GM19452 (cell line): ENCODE results near the gene CRISP1.
"Not testable (repeated sequence)": the region's sequence is repeated elsewhere in the genome, so short reads cannot be mapped to it uniquely, and the experiment has no call there.

Experiments used
- ATAC-seq: cut with Tn5 transposase; IDR thresholded peaks from one replicate; pipeline ENCODE4 v1.9.1; 2021; ENCODE audit not compliant: unreplicated experiment

CRISP1 gene

GRCh38 chr6:49841424-49841823 lies 24.9 kb downstream of the CRISP1 start:
- no peak for ATAC-seq

GRCh38 chr6:49839957-49840356 lies 26.4 kb downstream of the CRISP1 start:
- ATAC-seq, result no peak

GRCh38 chr6:49839162-49839561 lies 27.2 kb downstream of the CRISP1 start:
- ATAC-seq, result no peak

GRCh38 chr6:49835140-49835539 lies 31.2 kb downstream of the CRISP1 start:
- ATAC-seq, result no peak

- no peak for ATAC-seq
These were observed 32.9 kb downstream of the CRISP1 start for GRCh38 chr6:49833386-49833785.

GRCh38 chr6:49826743-49827406 lies 39.5 kb downstream of the CRISP1 start:
- peak; percentile 96 for ATAC-seq

DNA sequence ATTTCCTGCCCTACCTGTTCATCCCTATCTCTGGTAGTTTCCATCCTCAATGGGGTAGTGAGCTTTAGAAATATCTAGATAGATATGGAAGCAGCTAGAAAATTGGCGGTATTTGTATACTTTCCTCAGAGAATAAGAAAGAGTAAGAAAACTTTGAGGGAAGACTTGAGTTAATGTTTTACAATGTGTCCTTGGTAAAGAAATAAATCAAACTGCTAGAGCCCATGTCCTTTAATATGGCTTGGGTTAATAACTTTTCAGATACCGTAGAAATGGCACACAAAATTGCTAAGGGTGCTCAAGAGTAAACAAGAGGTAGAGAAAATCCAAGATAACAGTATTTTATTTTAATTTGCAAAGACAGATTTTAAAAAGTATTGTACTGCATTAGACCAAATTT lies 51.2 kb downstream of the CRISP1 start:
- no peak for ATAC-seq

DNA sequence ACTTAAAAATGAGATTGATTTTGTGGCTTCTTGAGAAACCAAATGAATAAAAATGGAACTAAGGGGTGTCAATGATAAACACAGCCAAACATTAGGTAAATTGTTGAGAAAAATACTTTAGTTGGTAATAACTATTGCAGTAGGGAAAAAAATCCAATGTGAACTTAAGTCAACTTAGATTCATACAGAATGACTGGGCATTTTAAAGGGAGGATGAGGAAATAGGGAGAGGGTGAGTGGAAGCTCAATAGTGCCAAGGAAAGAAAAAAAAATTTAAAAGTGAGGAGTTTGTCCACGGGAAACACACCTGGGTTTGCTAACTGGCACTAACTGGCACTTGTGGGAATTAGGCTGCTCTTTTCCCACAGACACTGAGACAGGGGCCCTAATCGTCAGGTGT lies 53.1 kb downstream of the CRISP1 start:
- no peak for ATAC-seq

DNA sequence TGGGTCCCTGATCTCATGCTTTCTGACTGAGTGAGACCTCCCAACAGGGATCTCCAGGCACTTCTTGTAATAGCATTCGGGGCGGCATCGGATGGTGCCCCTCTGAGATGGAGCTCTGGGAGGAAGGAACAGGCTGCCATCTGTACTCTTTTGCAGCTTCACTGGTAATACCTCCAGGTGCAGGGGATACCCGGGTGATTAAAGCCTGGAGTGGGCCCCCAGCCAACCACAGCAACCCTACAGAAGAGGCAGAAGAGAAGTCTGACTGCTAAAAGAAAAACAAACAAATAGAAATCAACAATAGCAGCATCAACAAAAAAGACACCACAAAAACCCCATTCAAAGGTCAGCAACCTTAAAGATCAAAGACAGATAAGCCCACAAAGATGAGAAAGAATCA lies 60.2 kb downstream of the CRISP1 start:
- ATAC-seq, result no peak

DNA sequence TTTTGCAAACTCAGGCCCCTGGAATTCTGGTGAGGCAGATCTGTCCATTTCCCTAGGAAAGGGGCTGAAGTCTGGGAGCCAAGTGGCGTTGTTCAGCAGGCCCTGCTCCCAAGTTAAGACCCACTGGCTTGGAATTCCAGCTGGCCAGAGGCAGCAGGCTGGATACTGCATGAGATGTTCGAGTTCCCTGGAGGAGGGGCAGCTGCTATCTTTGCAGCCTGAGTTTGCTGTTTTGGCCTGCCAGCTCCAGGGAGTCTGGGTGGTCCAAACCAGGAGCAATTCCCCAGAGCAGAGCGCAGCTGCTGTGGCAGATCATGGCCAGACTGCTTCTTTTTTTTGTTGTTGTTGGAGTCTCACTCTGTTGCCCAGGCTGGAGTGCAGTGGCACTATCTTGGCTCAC lies 61.1 kb downstream of the CRISP1 start:
- no peak for ATAC-seq

DNA sequence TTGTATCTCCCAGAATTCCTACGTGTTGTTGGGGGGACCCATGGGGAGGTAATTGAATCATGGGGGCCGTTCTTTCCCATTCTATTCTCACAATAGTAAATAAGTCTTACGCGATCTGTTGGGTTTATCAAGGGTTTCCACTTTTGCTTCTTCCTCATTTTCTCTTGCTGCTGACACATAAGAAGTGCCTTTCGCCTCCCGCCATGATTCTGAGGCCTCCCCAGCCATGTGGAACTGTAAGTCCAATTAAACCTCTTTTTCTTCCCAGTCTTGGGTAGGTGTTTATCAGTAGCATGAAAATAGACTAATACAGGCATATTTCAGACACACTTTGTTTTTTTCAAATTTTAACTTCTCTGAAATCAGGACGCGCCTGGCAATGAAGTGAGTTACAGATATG lies 64.8 kb downstream of the CRISP1 start:
- no peak for ATAC-seq

DNA sequence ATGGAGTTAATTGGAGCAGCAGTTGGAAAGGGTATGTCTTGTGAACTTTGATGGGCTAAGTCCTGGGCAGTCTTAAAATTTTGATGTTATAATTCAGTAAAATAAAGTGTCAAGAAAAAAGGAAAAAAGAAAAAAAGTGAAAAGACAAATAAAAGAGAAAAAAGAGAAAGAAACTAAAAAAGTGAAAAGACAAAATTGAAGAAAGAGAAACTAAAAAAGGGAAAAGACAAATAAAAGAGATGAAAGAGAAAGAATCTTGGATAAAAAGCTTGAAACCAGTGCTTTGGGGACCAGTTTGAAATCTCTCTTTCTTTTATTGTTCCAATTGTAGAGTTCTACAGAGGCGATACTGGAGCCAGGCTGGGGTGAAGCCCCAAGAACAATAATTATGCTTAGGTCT lies 67.2 kb downstream of the CRISP1 start:
- ATAC-seq, result no peak

- ATAC-seq, result not testable (repeated sequence)
These were observed 69.4 kb downstream of the CRISP1 start for GRCh38 chr6:49796842-49797455.

GRCh38 chr6:49790341-49790740 lies 76.0 kb downstream of the CRISP1 start:
- ATAC-seq, result no peak

- no peak for ATAC-seq
These were observed 79.2 kb downstream of the CRISP1 start, which contains the start of gene PGK2 for GRCh38 chr6:49787176-49787575. TSS of gene PGK2 (minus strand) at chr6:49787285. CDS start at chr6:49787187, 98 bp downstream.

- no peak for ATAC-seq
These were observed 82.1 kb downstream of the CRISP1 start for GRCh38 chr6:49784272-49784671.
